Body of pancreas (tissue), 4 donors: Measurements from ENCODE around the gene REELD1. TPM values are rescaled to one million over a fixed set of nuclear protein-coding genes. Genes with fewer than 3 reads are reported as not detected.

Source experiments
- ATAC-seq: fragments of 150-250 bp; one replicate; pipeline ENCODE4 v1.9.1; 2016
- DNase-seq, 4 donors: peaks; one replicate each; pipeline ENCODE4 v3.0.0-alpha.2; 2019
- H3K27ac ChIP-seq, 4 donors: fragments of 200-600 bp; sonication (generic); 1 replicate in 3 of 4; 2 replicates in 1 of 4; pipeline versions ENCODE4 v1.5.1 to v1.6.1; 2016 to 2019; ENCODE audit warnings: mild to moderate bottlenecking in 1 of 4, mixed read lengths in 1 of 4, moderate library complexity in 1 of 4
- H3K27me3 ChIP-seq, 2 donors: fragments of 200-600 bp; sonication (generic); one replicate each; pipeline ENCODE4 v1.6.0; 2016; ENCODE audit warnings: mild to moderate bottlenecking in 1 of 2
- H3K36me3 ChIP-seq, 2 donors: fragments of 200-600 bp; sonication (generic); replicated peaks in 1 of 2; 2 replicates each; pipeline ENCODE4 v1.5.1; 2016; ENCODE audit warnings: low read depth in 2 of 2; ENCODE audit not compliant: insufficient read depth in 1 of 2
- H3K4me1 ChIP-seq: fragments of 200-600 bp; sonication (generic); one replicate; pipeline ENCODE4 v1.6.0; 2016
- H3K4me3 ChIP-seq, 2 donors: fragments of 200-600 bp; sonication (generic); 1 replicate in 1 of 2; 2 replicates in 1 of 2; pipeline ENCODE4 v1.5.1; 2016 to 2019
- H3K9me3 ChIP-seq, 3 donors: fragments of 200-600 bp; sonication (generic); 1 replicate in 2 of 3; 2 replicates in 1 of 3; pipeline ENCODE4 v1.5.1; 2016
- CTCF ChIP-seq, 7 experiments: fragments of 450-650 bp in 4 of 7; fragments of 200-600 bp in 3 of 7; sonication (generic) in 3 of 7; IDR thresholded peaks; one replicate each; pipeline ENCODE4 v1.5.1; 2016 to 2019; ENCODE audit warnings: antibody characterized with exemption in 7 of 7
- POLR2A ChIP-seq, 3 donors: fragments of 450-650 bp; IDR thresholded peaks; one replicate each; pipeline ENCODE4 v1.6.1; 2016; ENCODE audit warnings: antibody characterized with exemption in 3 of 3, mild to moderate bottlenecking in 2 of 3
- WGBS, 2 donors: methylation state at CpG; one replicate each; pipeline ENCODE4 v1.1.5; 2017; 5-methylcytosine and 5-hydroxymethylcytosine counted together
- intact Hi-C: fragments of 100-400 bp; cut with DNase I; formaldehyde crosslinking; loops from one replicate; pipeline ENCODE4 v1.15.1; 2023
- total RNA-seq, 2 donors: library from RNA; depleted of rRNA; stranded (reverse); fragments of >200 nt; gene quantifications; one replicate each; pipeline ENCODE4 v1.1.0, GENCODE V29; 2016

The REELD1 gene
- total RNA-seq, 2 donors from 2014 or later = 0.78 TPM; not detected in 1

DNA sequence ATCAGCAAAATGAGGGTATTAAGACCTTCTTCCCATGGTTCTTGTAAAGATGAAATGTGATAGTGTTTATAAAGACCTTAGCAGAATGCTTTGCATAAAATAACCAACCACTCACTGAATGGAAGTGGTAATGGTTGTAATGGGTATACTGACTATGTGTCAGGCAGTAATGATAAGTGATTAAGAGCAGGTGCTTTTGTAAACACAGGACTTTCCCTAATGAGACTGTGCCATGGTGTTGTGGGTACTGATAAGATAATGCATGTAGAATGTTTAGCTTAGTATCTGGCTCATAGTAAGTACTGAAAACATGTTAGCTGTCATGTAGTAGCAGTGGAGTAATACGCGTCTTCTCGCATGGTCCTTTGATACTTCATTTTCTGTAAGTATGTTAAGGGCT lies 31.9 kb upstream of the REELD1 start:
- Histone ChIP-seq H3K27me3 (no peaks in the 10 kb centered on the region), H3K27ac (no peak overlapping the region), H3K36me3 (peaks cover 0 to 5% of the 10 kb centered on the region in 2 donors), H3K4me1 (peaks cover 39% of the 10 kb centered on the region), H3K4me3 (no peak overlapping the region), H3K9me3 (no peaks in the 10 kb centered on the region)
- DNase-seq (no peak), ATAC-seq (no peak)
- 68 to 85% methylated on average over 3 of the region's 3 CpGs for WGBS, 2 donors
- intact Hi-C loops = no loop called here
- TF ChIP-seq CTCF (IDR thresholded peaks at IDR 0.05) (no peak), POLR2A (IDR thresholded peaks at IDR 0.05) (no peak)

DNA sequence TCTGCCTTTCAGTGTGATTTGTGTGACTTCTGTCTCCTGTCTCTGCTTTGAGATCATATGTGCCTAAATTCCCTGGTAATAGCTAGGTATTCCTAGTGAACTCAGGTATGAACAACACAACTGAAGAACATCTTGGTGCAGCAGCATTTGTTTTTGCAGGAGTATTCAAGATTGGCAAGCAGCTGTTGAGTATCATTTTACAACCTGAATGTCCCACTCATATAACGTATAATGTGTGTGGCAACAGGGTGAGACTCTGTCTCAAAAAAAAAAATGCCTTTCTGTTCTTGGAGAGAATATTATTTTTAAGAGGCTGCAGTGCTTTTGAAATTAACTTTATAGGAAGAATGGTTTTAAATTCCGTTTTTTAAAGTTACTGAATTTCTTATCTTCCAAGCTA lies 31.1 kb upstream of the REELD1 start:
- no peak overlapping the region for H3K27ac ChIP-seq
- ATAC-seq (no peak), DNase-seq (no peak)
- intact Hi-C loops = no loop called here
- TF ChIP-seq POLR2A (IDR thresholded peaks at IDR 0.05) (no peak), CTCF (IDR thresholded peaks at IDR 0.05) (no peak)
- H3K4me1 ChIP-seq = peaks cover 33% of the 10 kb centered on the region
- H3K27me3 ChIP-seq = no peaks in the 10 kb centered on the region
- H3K4me3 ChIP-seq = no peak overlapping the region
- 88 to 91% methylated on average over 2 of the region's 2 CpGs for WGBS, 2 donors
- H3K9me3 ChIP-seq = no peaks in the 10 kb centered on the region
- H3K36me3 ChIP-seq = peaks cover 2 to 10% of the 10 kb centered on the region in 2 donors

DNA sequence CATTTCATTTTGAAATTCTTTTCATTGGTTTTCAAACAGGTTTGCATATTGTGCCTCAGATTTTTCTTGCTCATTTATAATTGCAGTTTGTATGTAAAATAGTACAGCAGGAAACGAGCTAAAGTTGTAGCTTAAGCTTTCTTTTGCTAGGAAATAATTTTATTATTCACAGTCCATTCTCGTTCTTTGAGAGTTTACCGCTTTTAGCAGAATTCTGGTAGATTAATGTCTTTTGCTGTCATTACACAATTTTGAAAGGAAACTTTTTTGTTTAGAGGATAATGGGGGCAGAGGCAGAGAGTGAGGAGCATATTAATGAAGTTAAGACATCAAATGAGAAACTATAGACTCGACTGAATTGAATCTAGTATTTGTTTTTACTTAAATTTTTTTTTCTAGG lies 28.3 kb upstream of the REELD1 start:
- Histone ChIP-seq H3K9me3 (no peaks in the 10 kb centered on the region), H3K4me1 (peaks cover 13% of the 10 kb centered on the region), H3K4me3 (no peak overlapping the region), H3K27ac (no peak overlapping the region), H3K27me3 (no peaks in the 10 kb centered on the region), H3K36me3 (peaks cover 5 to 17% of the 10 kb centered on the region in 2 donors)
- intact Hi-C loops = no loop called here
- TF ChIP-seq CTCF (IDR thresholded peaks at IDR 0.05) (no peak), POLR2A (IDR thresholded peaks at IDR 0.05) (no peak)
- ATAC-seq (no peak), DNase-seq (no peak)
- 89 to 93% methylated on average over 4 of the region's 4 CpGs for WGBS, 2 donors

DNA sequence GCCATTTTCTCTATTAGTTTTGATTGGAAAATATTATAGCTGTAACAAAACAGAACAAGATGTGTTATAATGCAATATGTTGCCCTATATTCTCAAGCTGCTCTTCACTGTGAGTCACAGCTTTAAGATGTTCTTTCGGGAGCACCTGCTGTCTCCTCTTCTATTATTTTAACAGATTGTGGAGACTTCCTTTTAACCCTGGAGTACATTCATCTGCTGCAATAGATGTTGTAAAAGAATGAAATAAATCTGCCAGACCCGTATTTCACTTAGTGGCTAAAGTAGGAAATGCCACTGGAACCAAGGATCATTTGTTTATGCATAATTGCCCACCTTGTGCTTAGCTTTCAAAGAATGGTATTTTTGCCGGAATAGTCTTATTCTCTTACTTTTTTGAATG lies 27.7 kb upstream of the REELD1 start:
- TF ChIP-seq POLR2A (IDR thresholded peaks at IDR 0.05) (no peak), CTCF (IDR thresholded peaks at IDR 0.05) (no peak)
- DNase-seq (no peak), ATAC-seq (no peak)
- peaks cover 13% of the 10 kb centered on the region for H3K4me1 ChIP-seq
- H3K4me3 ChIP-seq = no peak overlapping the region
- no peak overlapping the region for H3K27ac ChIP-seq
- no peaks in the 10 kb centered on the region for H3K9me3 ChIP-seq
- intact Hi-C loops = no loop called here
- WGBS, 2 donors = 84 to 85% methylated on average over 3 of the region's 3 CpGs
- peaks cover 5 to 17% of the 10 kb centered on the region in 2 donors for H3K36me3 ChIP-seq
- H3K27me3 ChIP-seq = no peaks in the 10 kb centered on the region

DNA sequence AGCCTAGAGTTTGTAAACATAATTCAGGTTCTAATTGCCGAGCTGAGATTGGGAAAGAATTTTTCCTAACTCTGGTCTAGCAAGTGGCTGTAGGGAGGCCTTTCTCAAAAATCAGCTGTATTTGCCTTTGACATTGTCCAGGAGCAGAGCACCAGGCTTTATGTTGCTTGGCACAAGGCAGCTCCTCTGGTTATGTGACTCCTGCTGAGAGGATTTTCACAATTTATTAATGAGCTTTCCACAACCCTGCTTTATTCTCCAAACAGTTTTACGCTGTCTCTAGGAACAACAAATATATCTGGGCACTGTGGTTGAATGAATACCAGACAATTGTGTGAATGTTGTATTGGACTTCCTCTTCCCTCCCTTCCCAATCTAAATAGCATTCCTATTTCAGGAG lies 23.9 kb upstream of the REELD1 start:
- Histone ChIP-seq H3K4me1 (peaks cover 5% of the 10 kb centered on the region), H3K4me3 (no peak overlapping the region), H3K36me3 (peaks cover 5 to 17% of the 10 kb centered on the region in 2 donors), H3K9me3 (no peaks in the 10 kb centered on the region), H3K27me3 (no peaks in the 10 kb centered on the region), H3K27ac (no peak overlapping the region)
- 56 to 64% methylated on average over 2 of the region's 2 CpGs for WGBS, 2 donors
- ATAC-seq (no peak), DNase-seq (no peak)
- no peak for TF ChIP-seq POLR2A (IDR thresholded peaks at IDR 0.05)
- TF ChIP-seq CTCF (IDR thresholded peaks at IDR 0.05) = no peak
- intact Hi-C loops = no loop called here
